Skeletal muscle cell (primary cell): Measurements from ENCODE around the gene WNT3A.

ENCODE experiments used
- DNase-seq: peaks from one replicate; pipeline ENCODE4 v3.0.0-alpha.2; 2010; ENCODE audit warnings: low read depth
- H3K4me3 ChIP-seq: 2 replicates; pipeline ENCODE4 v1.5.1; 2011; ENCODE audit warnings: low read depth, mild to moderate bottlenecking, control low read depth, low read length, moderate library complexity

Gene WNT3A

DNA sequence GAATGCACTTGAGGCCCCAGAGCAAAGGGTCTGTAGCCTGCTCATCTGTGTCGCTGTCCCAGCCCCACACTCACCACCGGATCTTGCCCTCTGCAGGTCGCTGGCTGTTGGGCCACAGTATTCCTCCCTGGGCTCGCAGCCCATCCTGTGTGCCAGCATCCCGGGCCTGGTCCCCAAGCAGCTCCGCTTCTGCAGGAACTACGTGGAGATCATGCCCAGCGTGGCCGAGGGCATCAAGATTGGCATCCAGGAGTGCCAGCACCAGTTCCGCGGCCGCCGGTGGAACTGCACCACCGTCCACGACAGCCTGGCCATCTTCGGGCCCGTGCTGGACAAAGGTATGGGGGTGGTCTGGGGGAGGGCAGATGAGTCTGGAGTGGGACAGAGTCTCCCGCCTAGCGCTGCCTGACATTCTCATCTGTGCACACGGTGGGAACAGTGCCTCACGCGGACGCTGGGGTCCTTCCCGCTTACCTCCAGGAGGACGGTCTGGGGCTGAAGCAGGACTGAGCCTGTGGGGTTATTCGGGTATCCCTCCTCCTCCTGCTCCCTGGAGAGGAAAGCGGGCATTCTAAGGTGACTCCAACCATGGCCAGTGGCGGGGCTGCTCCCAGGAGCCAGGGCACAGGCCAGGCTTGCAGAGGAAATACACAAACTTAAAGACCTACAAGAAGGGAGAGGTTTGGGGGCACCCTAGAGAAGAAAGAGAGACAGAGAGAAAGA, 15.9 kb downstream of the WNT3A start:
- no peak for DNase-seq

DNA sequence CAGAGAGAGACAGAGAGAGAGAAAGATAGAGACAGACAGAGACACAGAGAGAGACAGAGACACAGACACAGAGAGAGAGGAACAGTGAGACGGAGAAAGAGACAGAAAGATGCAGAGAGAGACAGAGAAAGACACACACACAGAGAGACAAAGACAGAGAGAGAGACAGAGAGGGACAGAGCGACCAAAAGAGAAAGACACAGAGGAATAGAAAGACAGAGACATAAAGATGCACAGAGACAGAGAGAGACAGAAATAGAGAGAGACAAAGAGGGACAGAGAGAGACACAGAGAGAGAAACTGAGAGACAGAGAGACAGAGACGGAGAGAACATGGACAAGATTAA, 16.5 kb downstream of the WNT3A start:
- no peak overlapping the region for H3K4me3 ChIP-seq
- DNase-seq: no peak

More for the DNA sequence above, 15.9 kb downstream of the WNT3A start:
- no peak overlapping the region for H3K4me3 ChIP-seq

DNA sequence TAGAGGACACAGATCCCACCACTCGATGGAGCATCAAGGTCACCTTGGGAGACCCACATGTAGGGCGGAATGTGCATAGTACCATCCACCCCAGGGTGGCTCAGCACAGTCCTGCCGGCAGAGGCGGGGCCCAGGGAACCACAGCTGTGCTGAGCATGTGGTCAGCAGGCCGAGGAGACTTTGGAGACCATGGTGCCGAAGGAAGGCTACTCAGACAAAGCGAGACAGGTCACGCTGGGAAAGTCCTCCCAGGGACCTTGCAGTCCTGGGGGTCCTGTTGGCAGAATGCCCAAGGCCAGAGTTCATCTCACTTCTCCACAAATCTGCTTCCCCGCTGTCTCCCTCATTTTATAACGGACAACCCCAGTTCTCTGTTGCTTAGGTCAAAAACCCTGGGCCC, 22.5 kb downstream of the WNT3A start:
- no peak for DNase-seq
- no peak overlapping the region for H3K4me3 ChIP-seq

DNA sequence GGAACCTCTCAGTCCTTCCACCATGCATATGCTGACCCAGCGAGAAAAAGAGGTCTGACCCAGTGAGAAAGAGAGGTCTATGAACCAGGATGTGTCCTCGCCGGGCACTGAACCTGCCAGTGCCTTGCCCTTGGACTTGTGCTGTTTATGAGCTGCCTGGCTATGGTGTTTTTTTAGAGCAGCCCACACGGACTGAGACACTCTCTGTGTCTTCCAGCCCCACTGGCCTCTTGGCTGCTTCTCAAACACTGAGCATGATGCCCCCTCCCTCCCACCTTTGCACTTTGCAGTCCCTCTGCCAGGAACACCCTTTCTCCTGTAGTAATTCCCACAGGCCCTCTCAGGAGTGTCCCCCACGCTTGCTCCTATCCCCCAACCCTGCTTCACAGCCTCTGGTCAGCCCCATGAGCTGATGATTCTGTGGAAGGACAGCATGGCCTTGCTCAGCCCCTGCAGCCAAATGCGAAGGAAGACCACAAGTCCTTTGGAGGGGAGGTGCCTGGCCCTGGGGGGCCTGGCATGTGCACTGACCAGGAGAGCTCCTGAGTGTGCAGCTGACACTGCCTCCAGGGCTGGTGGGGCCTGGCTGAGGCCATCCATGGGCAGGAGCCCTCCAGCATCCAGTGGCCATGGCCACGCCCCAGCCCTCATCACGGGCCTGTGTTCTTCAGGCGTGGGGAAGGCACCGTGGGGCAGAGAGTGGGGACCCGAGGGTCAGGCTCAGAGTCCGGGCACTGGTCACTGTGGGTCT, 23.8 kb downstream of the WNT3A start:
- H3K4me3 ChIP-seq: no peak overlapping the region
- no peak for DNase-seq

DNA sequence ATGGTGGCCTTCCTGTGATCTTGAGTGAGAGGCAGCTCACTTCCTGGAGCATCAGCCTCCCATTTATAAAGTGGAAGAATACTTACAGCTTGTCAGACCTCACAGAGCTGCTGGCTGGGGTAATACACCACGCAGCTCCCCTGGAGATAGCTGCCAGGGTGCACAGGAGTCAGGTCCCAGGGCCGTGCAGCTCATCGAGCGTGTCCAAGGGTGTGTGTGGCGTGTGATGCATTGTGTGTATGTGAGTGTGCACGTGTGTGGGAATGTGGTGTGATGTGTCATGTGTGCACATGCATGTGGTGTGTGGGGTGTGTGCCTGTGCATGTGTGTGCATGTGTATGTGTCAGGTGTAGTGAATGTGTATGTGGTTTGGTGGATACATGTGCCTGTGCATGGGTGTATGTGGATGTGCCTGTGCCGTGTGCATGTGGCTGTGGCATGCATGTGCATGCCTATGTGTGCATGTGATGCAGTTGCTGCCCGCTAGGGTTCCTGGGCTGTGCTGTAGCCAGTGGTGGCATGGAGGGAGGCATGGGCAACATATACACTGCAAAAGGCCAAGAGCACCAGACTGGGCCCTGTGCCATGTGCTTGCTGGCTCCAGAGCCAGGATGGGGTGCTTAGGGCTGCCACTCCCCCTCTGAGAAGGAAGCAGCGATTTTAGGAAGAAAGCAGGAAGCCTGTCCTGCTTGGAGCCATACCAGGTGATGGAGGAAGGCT, 24.6 kb downstream of the WNT3A start:
- no peak for DNase-seq
- H3K4me3 ChIP-seq: no peak overlapping the region

DNA sequence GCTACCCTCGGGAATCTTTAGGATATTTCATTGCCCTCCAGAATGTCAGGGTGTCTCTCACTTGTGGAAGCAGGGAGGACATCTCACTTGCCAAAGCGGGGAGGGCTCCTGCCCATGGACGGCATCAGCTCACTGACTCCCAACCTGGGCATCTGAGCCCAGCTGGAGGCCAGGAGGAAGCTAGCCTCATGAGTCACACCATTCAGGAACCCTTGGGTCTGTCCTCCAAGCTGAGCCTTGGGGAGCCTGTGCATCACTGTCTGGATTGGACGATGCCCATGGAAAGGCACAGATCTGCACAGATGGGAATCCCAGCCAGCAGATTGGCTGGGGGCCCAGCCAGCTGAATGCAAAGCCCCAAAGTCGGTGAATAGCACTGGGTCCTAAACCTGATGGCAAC, 25.2 kb downstream of the WNT3A start:
- no peak overlapping the region for H3K4me3 ChIP-seq
- no peak for DNase-seq

DNA sequence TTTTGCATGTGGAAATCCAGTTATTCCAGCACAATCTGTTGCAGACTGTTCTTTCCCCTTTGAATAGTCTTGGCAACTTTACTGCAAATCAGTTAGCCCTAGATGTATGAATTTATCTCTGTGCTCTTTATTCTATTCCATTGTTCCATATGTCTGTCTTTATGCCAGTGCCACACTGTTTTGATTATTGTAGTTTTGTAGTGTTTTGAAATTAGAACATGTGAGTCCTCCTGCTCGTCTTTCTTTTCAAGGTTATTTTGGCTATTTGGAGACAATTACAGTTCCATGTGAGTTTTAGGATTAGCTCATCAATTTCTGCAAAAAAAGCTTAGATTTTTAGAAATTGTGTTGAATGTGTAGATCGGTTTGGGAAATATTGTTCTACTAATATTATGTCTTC, 26.6 kb downstream of the WNT3A start:
- no peak overlapping the region for H3K4me3 ChIP-seq
- no peak for DNase-seq

DNA sequence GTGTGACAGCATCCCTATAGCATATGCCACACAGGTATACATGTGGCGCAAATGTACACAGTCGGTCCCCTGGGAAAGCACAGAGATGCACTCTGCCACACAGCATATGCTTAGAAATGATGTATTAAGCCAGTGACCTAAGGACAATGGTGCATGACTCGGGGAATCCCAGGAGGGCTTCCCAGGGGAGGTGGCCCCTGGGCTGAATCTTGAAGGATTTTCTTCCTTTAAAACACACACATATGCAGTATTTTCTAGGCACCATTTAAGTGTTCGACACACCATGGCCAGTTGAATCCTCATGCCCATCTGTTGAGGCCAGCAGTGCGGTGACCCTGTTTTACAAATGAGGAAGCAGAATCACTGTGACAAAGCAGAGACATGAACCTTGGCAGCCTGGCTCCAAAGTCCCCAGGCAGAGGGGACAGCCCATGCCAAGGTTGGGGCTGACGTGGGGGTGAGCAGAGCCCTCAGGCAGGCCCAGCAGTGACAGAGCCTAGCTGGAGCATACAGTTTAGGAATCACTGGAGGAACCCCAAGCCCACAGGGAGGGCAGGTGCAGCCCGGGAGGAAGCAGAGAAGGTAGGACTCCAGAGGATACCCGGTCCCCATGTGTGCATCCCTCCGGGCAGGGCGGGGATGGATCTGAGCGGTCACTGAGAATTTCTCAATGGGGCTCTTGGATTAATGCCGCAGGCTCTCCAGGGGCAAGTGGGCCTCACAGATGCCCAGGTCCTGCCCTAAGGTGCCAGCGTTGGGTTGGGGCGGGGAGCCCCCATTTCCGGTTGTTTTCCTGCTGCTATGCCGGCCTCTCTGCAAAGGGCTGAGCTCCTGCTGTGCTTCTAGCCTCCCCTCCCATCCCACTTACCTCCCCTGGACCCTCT, 28.4 kb downstream of the WNT3A start:
- no peak for DNase-seq
- no peak overlapping the region for H3K4me3 ChIP-seq

DNA sequence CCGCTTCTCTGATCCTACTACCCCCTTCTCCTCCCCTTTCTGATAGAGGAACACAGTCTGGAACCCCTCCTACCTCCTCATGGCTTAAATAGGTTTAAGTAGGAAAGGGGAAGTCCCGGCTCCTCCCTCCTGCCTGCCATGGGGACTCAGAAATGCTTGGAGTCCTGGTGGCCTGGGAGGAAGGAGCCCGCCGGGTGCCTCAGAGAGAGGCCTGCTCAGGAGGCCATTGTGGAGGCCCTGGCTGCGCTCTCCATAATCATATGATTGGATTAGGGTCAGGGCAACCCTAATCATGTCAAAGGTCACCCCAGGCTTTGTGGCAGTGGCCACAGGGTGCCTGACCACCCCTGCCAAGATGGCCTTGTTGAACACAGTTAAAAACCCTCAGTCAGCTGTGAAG, 29.0 kb downstream of the WNT3A start:
- no peak overlapping the region for H3K4me3 ChIP-seq
- no peak for DNase-seq

DNA sequence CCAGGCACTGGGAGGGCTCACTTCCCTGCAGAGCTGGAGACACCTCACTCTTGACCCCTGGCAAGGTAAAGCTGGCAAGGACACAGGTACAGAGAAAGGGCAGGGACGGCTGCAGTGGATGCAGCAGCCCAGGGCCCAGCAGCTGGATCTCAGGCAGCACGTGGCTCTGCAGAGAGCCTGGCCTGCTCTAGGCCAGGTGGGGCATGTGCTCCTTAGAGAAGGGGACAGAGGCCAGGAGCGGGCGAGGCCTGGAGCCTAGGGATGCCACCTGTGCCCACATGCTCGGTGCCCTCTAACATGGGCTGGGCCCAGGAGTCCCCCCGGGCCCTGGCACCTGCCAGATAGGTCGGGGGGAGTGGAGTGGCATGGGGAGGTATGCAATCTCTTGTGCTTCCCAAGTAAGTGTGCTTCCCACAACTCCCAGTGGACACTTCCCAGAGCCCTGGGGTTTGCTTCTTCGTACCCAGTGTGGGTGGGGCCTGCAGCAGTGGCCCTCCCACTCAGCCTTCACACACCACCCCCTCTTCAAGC, 30.0 kb downstream of the WNT3A start:
- DNase-seq: no peak

DNA sequence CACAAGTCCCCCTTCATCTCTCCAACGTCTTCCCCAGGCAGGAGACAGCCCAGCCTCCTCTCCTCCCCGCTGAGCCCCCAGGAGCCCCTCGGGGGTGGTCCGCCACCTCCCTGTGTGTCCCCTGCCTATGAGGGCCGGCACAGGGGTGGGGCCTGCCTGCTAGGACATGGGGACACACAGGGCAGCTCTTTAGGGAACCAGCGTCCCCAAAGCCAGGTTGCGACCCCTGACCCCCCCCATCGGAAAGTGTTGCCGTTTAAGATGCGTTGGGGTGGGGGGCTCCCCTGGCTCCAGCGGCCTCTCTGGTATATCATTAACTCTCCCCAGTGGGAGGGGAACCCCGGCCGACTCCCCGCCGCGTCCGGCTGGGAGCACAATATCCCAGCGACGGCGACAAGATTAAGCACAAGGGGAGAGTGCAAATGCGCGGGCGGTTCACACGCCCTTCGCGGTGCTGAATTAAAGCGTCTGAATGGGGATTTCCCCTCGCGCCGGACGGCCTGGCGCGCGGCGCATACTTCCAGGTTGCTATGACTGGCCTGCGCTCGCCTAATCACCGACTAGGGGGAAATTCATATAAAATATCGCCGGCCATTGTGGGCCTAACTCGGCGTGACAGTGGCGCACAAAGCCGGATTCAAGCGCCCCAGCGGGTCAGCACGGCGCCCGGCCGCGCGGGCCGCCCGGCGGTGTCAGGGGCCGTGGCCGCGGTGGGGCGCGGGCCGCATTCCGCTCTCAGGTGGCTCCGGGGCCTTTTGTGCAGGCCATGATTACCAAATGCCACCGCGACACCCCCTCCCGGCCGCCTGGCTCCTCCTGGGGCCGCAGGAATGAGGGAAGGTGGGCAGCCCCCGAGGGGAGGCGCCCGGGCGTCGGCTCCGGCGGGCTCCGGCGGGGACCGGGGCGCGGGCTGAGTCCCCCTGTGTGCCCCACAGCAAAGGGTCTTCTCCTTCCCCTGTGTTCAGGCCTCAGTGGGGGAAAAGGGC, 30.9 kb downstream of the WNT3A start:
- no peak for DNase-seq
- no peak overlapping the region for H3K4me3 ChIP-seq

More for the DNA sequence above, 30.0 kb downstream of the WNT3A start:
- no peak overlapping the region for H3K4me3 ChIP-seq

DNA sequence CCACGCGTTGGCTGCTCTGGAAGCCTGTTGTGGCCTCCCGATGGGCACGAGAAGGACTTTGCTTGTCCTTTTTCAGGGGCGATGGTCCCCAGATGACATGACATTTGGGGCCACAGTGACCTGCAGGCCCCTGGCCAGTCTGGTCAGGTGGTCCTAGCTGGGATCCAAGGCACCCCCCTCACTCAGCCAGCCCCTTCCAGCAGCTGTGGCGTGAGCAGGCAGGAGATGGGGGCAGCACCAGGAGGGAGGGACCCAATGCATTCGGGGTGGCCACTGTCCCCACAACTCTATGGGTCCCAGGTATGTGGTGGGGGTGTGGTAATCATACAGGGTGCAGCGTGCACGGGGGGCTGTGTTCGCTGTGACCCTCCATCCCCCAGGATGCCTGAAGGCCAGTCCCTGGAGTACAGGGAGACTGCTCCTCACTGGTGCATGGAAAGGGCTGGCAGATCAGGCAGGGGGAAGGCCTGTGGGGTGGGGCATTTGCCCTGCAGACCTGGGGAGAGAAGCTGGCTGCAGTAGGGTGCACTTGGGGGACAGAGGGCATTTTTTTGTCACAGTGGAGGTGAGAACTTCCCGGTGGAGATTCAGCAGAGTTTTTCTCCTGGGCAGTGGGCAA, 31.7 kb downstream of the WNT3A start:
- no peak for DNase-seq
- H3K4me3 ChIP-seq: no peak overlapping the region

DNA sequence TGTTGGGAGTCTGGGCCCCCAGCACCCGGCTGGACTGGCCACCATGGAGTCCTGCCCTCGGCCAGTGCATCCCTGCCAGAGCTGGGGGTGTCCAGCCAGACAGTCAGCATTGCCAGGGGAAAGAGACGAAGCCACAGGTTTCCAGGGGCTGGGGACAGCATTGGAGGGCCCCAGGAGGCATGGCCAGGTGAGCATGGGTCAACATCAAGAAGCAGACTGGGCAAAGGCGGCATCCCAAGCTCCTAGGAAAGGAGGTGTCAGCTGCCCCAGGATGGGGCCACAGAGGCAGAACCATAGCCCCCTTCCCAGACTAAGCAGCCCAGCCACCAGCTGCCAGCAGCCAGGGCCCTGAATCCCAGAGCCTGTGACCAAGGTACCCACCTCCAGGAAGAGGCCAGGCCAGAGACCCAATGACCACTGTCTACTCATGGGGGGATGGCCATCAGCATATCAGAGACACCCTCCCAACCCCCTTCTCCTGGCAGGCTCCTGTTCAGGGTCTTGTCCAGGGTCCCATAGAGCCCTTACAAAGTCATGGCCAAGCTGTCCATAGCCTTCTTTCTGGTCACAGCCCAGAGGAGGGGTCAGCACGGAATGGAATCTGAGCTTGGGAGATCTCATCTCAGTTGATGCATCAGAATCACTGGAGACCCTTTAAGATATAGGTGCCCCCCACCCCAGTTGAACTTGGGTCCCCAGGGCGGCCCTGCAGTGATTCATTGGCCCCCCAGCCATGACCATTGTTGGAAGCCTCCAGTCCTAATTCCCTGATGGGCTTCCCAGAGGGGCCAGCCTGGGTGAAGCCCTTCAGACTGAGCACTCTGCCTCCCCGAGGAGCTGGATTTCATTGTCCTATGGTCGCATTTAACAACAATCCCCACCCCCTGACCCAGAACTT, 32.5 kb downstream of the WNT3A start:
- H3K4me3 ChIP-seq: no peak overlapping the region

DNA sequence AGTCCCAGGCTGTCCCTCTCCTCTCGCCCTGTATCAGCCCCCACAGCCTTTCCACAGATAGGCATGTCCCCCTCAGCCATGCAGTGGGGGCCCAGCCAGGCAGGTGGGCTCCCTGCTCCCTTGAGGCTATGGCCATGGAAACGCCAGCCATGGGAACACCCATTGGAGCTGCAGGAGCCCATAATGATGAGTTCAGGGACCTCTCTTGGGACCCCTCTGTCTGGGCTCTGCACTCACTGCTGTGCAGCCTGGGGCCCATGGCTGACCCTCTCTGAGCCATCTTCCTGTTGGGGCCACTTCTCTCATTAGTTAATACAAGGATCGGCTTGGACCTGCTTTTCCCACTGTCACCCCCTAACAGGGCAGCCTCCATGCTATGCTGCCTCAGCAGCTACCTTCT, 33.2 kb downstream of the WNT3A start:
- no peak for DNase-seq
- no peak overlapping the region for H3K4me3 ChIP-seq

More for the DNA sequence above, 32.5 kb downstream of the WNT3A start:
- no peak for DNase-seq

DNA sequence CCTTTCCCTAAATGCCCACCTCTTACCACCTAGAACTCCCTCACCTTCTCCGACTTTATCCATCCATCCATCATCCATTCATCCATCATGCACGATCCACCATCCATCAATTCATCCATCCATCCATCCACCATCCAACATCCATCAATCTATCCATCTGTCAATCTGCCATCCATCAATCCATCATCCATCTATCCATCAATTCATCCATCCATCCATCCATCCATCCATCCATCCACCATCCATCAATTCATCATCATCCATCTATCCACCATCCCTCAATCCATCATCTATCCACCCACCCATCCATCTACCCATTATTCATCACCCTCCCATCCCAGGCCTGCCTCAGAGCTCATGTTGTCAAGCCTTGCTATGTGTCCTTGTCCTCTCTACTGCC, 34.5 kb downstream of the WNT3A start:
- no peak overlapping the region for H3K4me3 ChIP-seq
- DNase-seq: no peak

DNA sequence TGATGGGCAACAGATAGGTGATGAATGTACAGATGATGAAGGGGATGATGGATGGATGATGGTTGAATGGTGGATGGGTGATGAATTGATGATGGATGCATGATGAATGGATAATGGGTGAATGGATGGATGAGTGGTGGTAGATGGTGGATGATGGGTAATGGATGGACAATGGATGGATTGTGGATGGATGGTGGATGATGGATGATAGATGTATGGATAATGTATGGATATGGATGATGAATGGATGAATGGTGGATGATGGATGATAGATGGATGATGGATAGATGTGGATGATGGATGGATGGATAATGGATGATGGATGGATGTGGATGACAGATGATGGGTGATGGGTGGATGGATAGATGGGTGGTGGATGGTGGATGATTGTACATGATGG, 35.7 kb downstream of the WNT3A start:
- no peak for DNase-seq

DNA sequence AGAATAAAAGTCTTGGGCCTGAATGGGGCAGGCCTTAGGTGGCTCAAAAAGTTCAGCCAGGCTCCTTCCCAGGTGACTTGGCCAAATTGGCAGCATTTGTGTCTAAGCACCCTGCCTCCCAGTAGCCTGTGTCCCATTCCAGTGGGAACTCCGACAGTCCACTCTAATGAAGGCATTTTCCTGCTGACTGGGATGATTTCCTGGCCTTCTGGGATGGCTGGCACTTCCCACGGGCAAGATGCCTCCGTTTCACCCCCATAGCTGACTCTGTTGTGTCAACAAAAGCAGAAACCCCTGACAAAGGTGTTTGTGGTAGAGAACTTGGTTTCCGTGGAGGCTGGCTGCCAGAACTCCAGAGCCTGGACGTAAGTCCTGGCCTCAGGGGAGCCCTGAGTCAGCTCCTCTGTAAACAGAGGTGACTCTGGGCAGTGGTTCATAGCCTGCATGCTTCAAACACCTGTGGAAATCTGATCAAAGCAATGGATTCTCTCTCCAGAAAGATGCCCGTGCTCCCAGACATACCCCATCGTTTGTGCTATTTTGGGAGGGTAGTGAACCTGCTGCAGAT, 36.6 kb downstream of the WNT3A start:
- DNase-seq: no peak
- no peak overlapping the region for H3K4me3 ChIP-seq

More for the DNA sequence above, 35.7 kb downstream of the WNT3A start:
- no peak overlapping the region for H3K4me3 ChIP-seq
